Stimulated activated CD4-positive, alpha-beta T cell treated with anti-CD3 and anti-CD28 coated beads, Interleukin-15, amount 100 ng/mL, for 24 hours (primary cell): Measurements from ENCODE around the gene C3orf70.

ENCODE experiments used
- DNase-seq: peaks from one replicate; pipeline ENCODE4 v3.0.0-alpha.2; 2020

Gene C3orf70

DNA sequence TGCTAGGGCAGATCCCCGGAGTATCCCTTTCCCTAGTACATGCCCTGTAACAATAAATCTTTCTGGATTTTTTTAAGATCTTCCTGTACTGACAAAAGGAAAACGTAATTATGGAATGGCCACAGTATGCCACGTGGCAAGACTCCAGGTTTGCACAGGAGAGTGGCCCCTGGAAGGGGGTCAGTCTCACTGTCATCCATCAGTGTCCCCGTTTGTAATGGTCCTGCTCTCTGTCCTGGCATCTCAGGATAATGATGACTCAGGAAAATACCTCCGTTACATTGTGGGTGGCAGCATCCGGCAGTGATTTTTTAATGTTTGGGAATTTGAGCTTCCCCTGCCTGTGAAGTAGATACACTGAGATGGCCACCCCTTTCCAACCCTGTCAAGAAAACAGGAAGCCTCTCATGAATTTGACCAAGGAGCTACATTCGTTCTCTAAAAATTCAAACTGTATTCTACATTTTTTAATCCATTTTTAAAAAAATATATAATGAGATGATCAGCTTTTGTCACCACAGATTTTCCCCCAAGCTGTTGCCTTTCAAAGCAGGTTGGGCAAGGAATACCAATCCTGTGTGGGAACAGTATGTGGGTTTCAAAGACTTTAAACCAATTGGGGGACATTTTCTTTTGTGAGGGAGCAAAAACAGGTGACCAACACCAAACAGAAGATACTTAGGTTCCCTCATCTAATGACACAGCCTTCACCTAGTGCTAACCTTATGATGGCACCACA lies 110.4 kb downstream of the C3orf70 start:
- no peak for DNase-seq

GRCh38 chr3:185041540-185041939 lies 111.3 kb downstream of the C3orf70 start:
- DNase-seq = no peak

DNA sequence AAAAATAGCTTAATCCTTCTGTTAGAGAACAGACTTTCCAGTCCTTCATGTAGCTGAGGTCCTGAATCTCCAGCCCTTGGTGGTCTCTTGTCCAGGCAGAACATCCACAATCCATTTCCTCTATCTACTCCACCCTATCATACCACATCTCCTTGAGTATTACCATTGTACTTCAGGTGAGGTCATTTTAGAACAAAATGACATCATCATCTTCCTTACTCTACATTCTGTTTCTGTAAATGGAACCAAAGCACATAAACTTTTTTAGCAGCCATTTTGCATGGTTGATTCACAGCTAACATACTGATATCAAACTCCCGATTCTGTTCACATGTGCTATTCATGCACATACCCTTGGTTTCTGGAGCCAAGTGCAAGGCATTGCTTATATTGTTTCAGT lies 112.4 kb downstream of the C3orf70 start:
- DNase-seq = no peak

DNA sequence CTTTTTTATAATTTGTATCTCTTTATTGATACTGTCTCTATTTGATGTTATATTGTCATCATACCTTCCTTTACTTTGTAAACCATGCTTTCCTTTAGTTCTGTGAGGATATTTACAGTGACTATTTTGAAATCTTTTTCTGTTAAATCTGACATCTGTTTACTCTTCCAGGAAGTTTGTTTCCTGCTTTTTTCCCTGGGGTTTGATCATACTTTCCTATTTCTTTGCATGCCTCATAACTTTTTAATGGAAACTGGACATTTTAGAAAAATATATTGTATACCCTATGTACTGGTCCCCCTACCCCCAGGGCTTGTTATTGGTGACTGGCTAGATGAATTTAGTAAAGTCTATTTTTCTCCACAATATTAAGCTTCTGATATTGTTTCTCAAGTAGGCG lies 115.1 kb downstream of the C3orf70 start:
- no peak for DNase-seq

- no peak for DNase-seq
Measured at GRCh38 chr3:185030951-185031350, 121.9 kb downstream of the C3orf70 start.

- no peak for DNase-seq
Measured at GRCh38 chr3:185030399-185030798, 122.5 kb downstream of the C3orf70 start.

DNA sequence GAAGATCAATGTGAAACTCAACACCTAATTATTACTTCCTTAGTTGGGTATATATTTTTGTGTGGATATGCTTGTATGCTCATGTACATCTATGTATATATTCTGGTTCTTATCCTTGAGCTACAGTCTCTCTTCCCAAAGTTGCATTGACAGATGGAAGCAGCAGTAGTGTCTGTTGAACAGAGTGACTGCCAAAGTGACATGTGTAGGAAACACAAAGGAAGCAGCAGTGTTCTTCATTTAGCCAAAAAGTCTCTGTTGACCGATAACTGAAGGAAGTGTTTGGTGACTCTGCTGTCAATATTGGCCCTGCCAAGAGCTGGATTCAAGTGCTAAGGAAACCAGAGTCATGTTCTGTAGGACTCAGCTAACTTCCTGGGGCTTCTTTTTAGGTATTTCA lies 123.8 kb downstream of the C3orf70 start:
- no peak for DNase-seq

GRCh38 chr3:185028121-185028520 lies 124.7 kb downstream of the C3orf70 start:
- no peak for DNase-seq
